Adrenal gland (tissue), 12 donors: ENCODE measurements around the gene PRKAR1A. TPM values are rescaled to one million over a fixed set of nuclear protein-coding genes. Genes with fewer than 3 reads are reported as not detected.

Experiments used
- DNase-seq, 7 donors: peaks; one replicate each; pipeline ENCODE4 v3.0.0-alpha.2; 2019 to 2020
- H3K27ac ChIP-seq, 5 donors: fragments of 200-600 bp; sonication (generic) in 4 of 5; 1 replicate in 3 of 5; 2 replicates in 2 of 5; pipeline versions ENCODE4 v1.5.1 to v1.8.0; 2016 to 2020; ENCODE audit warnings: mild to moderate bottlenecking in 1 of 5
- H3K27me3 ChIP-seq: fragments of 200-600 bp; 2 replicates; pipeline ENCODE4 v1.8.0; 2021
- H3K36me3 ChIP-seq, 2 donors: fragments of 200-600 bp; replicated peaks in 1 of 2; 1 replicate in 1 of 2; 2 replicates in 1 of 2; pipeline versions ENCODE4 v1.5.1 to v1.8.0; 2018 to 2022
- H3K4me1 ChIP-seq, 2 donors: fragments of 200-600 bp; replicated peaks in 1 of 2; 1 replicate in 1 of 2; 2 replicates in 1 of 2; pipeline versions ENCODE4 v1.5.1 to v1.8.0; 2018 to 2021
- H3K4me3 ChIP-seq, 4 donors: fragments of 200-600 bp; sonication (generic) in 3 of 4; one replicate each; pipeline ENCODE4 v1.5.1; 2016 to 2018
- H3K9me3 ChIP-seq, 3 donors: fragments of 200-600 bp; sonication (generic) in 1 of 3; replicated peaks in 1 of 3; 1 replicate in 2 of 3; 2 replicates in 1 of 3; pipeline versions ENCODE4 v1.5.1 to v1.8.0; 2016 to 2021
- CTCF ChIP-seq, 6 experiments: fragments of 450-650 bp in 4 of 6; fragments of 200-600 bp in 2 of 6; sonication (generic) in 1 of 6; IDR thresholded peaks; 1 replicate in 5 of 6; 2 replicates in 1 of 6; pipeline versions ENCODE4 v1.5.1 to v1.8.0; 2016 to 2021; ENCODE audit warnings: antibody characterized with exemption in 6 of 6, mild to moderate bottlenecking in 2 of 6, moderate library complexity in 1 of 6
- POLR2A ChIP-seq, 2 donors: fragments of 450-650 bp; IDR thresholded peaks; one replicate each; pipeline ENCODE4 v1.6.1; 2017; ENCODE audit warnings: antibody characterized with exemption in 2 of 2, mild to moderate bottlenecking in 2 of 2, moderate library complexity in 1 of 2
- WGBS, 4 donors: extraction: QIAGEN DNeasy Blood & Tissue Kit in 2 of 4; methylation state at CpG; one replicate each; pipeline versions ENCODE4 v1.1.5 to v1.1.7; 2013 to 2017; 5-methylcytosine and 5-hydroxymethylcytosine counted together
- intact Hi-C, 2 donors: fragments of 100-400 bp; cut with DNase I; formaldehyde crosslinking; loops; one replicate each; pipeline versions ENCODE4 v1.14.1 to v1.15.0; 2022 to 2023
- polyA plus RNA-seq, 3 donors: library from polyadenylated mRNA; stranded (reverse); fragments of 200-250 nt in 2 of 3; fragments of 350-450 nt in 1 of 3; fragmentation: Illumina TruSeq in 1 of 3; extraction: RNeasy Lipid Tissue Mini Kit (QIAGEN cat#74804) in 1 of 3; gene quantifications; one replicate each; pipeline ENCODE4 v1.2.3, GENCODE V29; 2013 to 2014
- total RNA-seq, 9 donors: library from RNA; depleted of rRNA in 4 of 9; stranded (reverse); fragments of >200 nt in 4 of 9; fragments of 120-200 nt in 1 of 9; fragmentation: NEBNext Ultra II Directional in 1 of 9; extraction: Animal tissue kit (Norgen Biotek cat#: 25700) in 1 of 9; gene quantifications; one replicate each; pipeline versions ENCODE4 v1.1.0 to v1.2.4, GENCODE V29; 2013 to 2023
- donor health status: healthy with polysubstance abuse.
- donor health status: Bipolar disorder and iron deficiency.
- donor health status: DM: yes; HTN: yes; CAD: no.
- donor health status: DM: no; HTN: no; CAD: no.
- donor health status: DM: no; HTN: no; CAD: no.
- donor health status: DM: yes; HTN: yes; CAD: no.

The PRKAR1A gene
- total and polyA plus RNA-seq, 12 donors, result 56.3 to 585 (median 388) TPM

- Histone ChIP-seq H3K4me3 (peak overlapping the region in 2 of 4 donors; percentile 44 to 48), H3K27me3 (peaks cover 26% of the 10 kb centered on the region), H3K4me1 (peaks cover 5 to 12% of the 10 kb centered on the region in 2 donors), H3K36me3 (no peaks in the 10 kb centered on the region), H3K27ac (peak overlapping the region; percentile 9 to 86 (median 54)), H3K9me3 (no peaks in the 10 kb centered on the region)
- DNase-seq, result no peak
- 58 to 76% (median 62%) methylated on average over 11 to 18 of the region's 18 CpGs for WGBS, 4 donors
- intact Hi-C loops, result no loop called here
- no peak for TF ChIP-seq POLR2A (IDR thresholded peaks at IDR 0.05)
- no peak for TF ChIP-seq CTCF (IDR thresholded peaks at IDR 0.05)
Measured at GRCh38 chr17:68599552-68600066, 87.4 kb downstream of the PRKAR1A start.

GRCh38 chr17:68600067-68600930 lies 88.1 kb downstream of the PRKAR1A start:
- Histone ChIP-seq H3K4me1 (peaks cover 5 to 12% of the 10 kb centered on the region in 2 donors), H3K4me3 (peak overlapping the region in 2 of 4 donors; percentile 44 to 48), H3K27ac (peak overlapping the region; percentile 9 to 86 (median 54)), H3K9me3 (no peaks in the 10 kb centered on the region), H3K36me3 (no peaks in the 10 kb centered on the region), H3K27me3 (peaks cover 26% of the 10 kb centered on the region)
- WGBS, 4 donors, result 6 to 13% (median 9%) methylated on average over 3 to 88 of the region's 88 CpGs
- intact Hi-C loops, result no loop called here
- TF ChIP-seq CTCF (IDR thresholded peaks at IDR 0.05) (no peak), POLR2A (IDR thresholded peaks at IDR 0.05) (no peak)
- no peak for DNase-seq

Other genes starting within 250 kb of the PRKAR1A start
- 10 to 100 TPM in 1 of 9 donors, 1 to 10 TPM in 7, under 1 TPM in 1; 0.84 to 83.0 (median 2.6) TPM for gene SLC16A6, start 221.3 kb upstream of the PRKAR1A start, total RNA-seq
- gene SLC16A6, start 221.3 kb upstream of the PRKAR1A start, polyA plus RNA-seq, result 10 to 100 TPM in 1 of 3 donors, 1 to 10 TPM in 1, under 1 TPM in 1; 0.47 to 59.7 (median 1.1) TPM
- gene ARSG, start 220.9 kb upstream of the PRKAR1A start, total RNA-seq, result 10 to 100 TPM in 5 of 9 donors, 1 to 10 TPM in 4; 7.3 to 49.6 (median 16.0) TPM
- gene ARSG, start 220.9 kb upstream of the PRKAR1A start, polyA plus RNA-seq, result 10 to 100 TPM in 1 of 3 donors, 1 to 10 TPM in 2; 2.1 to 22.9 (median 3.1) TPM
- 100 to 1,000 TPM in 1 of 9 donors, 10 to 100 TPM in 8; 26.4 to 148 (median 49.6) TPM for gene WIPI1, start 54.9 kb upstream of the PRKAR1A start, total RNA-seq
- gene WIPI1, start 54.9 kb upstream of the PRKAR1A start, polyA plus RNA-seq, result 10 to 100 TPM; 19.3 to 38.2 (median 23.5) TPM
- gene FAM20A, start 88.9 kb downstream of the PRKAR1A start, total RNA-seq, result 10 to 100 TPM in 3 of 9 donors, 1 to 10 TPM in 5, under 1 TPM in 1; 0.67 to 25.9 (median 6.8) TPM
- gene FAM20A, start 88.9 kb downstream of the PRKAR1A start, polyA plus RNA-seq, result 10 to 100 TPM in 2 of 3 donors, 1 to 10 TPM in 1; 4.1 to 15.2 (median 12.0) TPM